ENCODE results near the gene RBM18.

DNA sequence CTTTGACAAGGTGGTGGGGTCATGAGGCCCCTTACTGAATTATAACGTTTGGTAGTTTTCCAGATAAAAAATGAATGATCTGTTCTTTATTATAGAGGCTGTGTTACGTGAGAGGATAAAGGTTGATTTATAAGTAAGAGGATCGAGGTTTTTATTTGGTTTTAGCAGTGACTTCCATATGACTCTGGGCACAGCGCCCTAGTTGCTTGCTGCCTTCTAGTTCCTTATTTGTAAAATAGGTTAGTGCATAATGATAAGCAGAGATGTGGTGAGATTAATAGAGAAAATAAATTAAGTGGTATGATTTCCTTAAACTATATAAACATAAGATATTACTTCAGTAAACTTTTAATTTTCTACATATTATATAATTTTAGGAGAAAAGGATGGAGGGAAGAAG lies 29.9 kb upstream of the RBM18 start:
- no peak for TF ChIP-seq CTCF (IDR thresholded peaks at IDR 0.05; ENCODE audit: insufficient read depth, low read length, poor library complexity, severe bottlenecking)
- no peak for TF ChIP-seq EZH2phosphoT487 (conservative IDR thresholded peaks at IDR 0.05; ENCODE audit: low read length)

Data from SU-DHL-6 (cell line).